Measurements from ENCODE around the gene GDF10. TPM values are rescaled to one million over a fixed set of nuclear protein-coding genes. Genes with fewer than 3 reads are reported as not detected.

The GDF10 gene
- total RNA-seq, 1 experiment from 2014 or later = 0.20 TPM

- Histone ChIP-seq H3K4me1 (ENCODE audit: insufficient read depth, low read length) (no peaks in the 10 kb centered on the region), H4K91ac (ENCODE audit: insufficient read length, low read depth, low read length) (no peak overlapping the region), H3K79me1 (ENCODE audit: insufficient read depth, low read depth, low read length, poor library complexity, severe bottlenecking) (no peaks in the 10 kb centered on the region), H3K56ac (ENCODE audit: insufficient read length, low read depth, low read length) (no peak overlapping the region), H3K27ac (ENCODE audit: insufficient read length, low read depth, low read length) (no peak overlapping the region), H3K27me3 (ENCODE audit: insufficient read depth, low read length) (no peaks in the 10 kb centered on the region), H2AK5ac (ENCODE audit: insufficient read length, low read length) (no peak overlapping the region), H3K9me3 (ENCODE audit: control insufficient read depth, low read depth, low read length) (no peaks in the 10 kb centered on the region), H2BK20ac (ENCODE audit: low read depth, low read length, poor library complexity, severe bottlenecking) (no peak overlapping the region), H3K4ac (ENCODE audit: low read depth, low read length) (no peak overlapping the region), H3K14ac (ENCODE audit: insufficient read depth, low read length) (no peak overlapping the region), H2BK15ac (ENCODE audit: low read depth, low read length) (no peak overlapping the region), H3K23me2 (ENCODE audit: insufficient read length, low read depth, low read length, poor library complexity, severe bottlenecking) (no peaks in the 10 kb centered on the region), H3K9ac (ENCODE audit: extremely low read depth, insufficient read length, low read length) (no peak overlapping the region), H2BK5ac (ENCODE audit: insufficient read length, low read length) (no peak overlapping the region), H3T11ph (ENCODE audit: low read length) (no peak overlapping the region), H4K20me1 (ENCODE audit: control insufficient read depth, insufficient read depth, insufficient read length) (no peaks in the 10 kb centered on the region), H4K5ac (ENCODE audit: insufficient read length, low read depth, low read length) (no peak overlapping the region), H3K18ac (ENCODE audit: insufficient read length, low read depth, low read length) (no peak overlapping the region), H3K4me2 (ENCODE audit: insufficient read depth, insufficient read length, low read length) (no peak overlapping the region), H2BK12ac (ENCODE audit: insufficient read length, low read depth, low read length) (no peak overlapping the region), H2BK120ac (ENCODE audit: low read depth, low read length, poor library complexity, severe bottlenecking) (no peak overlapping the region), H3K79me2 (ENCODE audit: insufficient read depth, low read length) (no peaks in the 10 kb centered on the region), H4K8ac (replicated peaks; ENCODE audit: insufficient read length, low read depth, low read length) (no peak overlapping the region), H2AFZ (ENCODE audit: low read length) (no peak overlapping the region), H3K23ac (ENCODE audit: insufficient read length, low read depth, low read length) (no peak overlapping the region)
- DNase-seq = no peak
- H3K36me3 Mint-ChIP-seq (ENCODE audit: insufficient read depth in 1 of 3, low read depth in 3 of 3) = no peaks in the 10 kb centered on the region
- H3K27me3 Mint-ChIP-seq (ENCODE audit: low read depth) = peaks cover 5% of the 10 kb centered on the region; the same call in 1 of the 2 replicates
- no peaks in the 10 kb centered on the region; a peak in 1 of 5 replicates for H3K9me3 Mint-ChIP-seq
- no CpG with 5 or more reads among the region's 7 CpGs for WGBS (ENCODE audit: extremely low coverage, insufficient read length, low lambda C conversion rate)
- H3K4me1 Mint-ChIP-seq = peaks cover 3 to 6% of the 10 kb centered on the region in 2 experiments; a peak in 1 of 4 replicates
- H3K27ac Mint-ChIP-seq = no peak overlapping the region
- TF ChIP-seq CTCF (conservative IDR thresholded peaks at IDR 0.05) = no peak
- no peak overlapping the region for H3K4me3 Mint-ChIP-seq
Measured at GRCh38 chr10:47264797-47265281, 35.2 kb upstream of the GDF10 start.
